SU-DHL-6 (cell line): Measurements from ENCODE around the gene SLC22A4.

Experiments used
- H2AFZ ChIP-seq: fragments of 200-600 bp; sonication (generic); 2 replicates; pipeline ENCODE4 v1.6.1; 2014; ENCODE audit warnings: low read depth, mild to moderate bottlenecking, moderate library complexity, mixed read lengths, antibody characterized with exemption, low read length; ENCODE audit not compliant: severe bottlenecking
- H3F3A ChIP-seq: fragments of 200-600 bp; shearing (Covaris generic); 2 replicates; pipeline ENCODE4 v1.6.0; 2016; ENCODE audit warnings: antibody characterized with exemption, mild to moderate bottlenecking; ENCODE audit not compliant: insufficient read depth
- H3K27ac ChIP-seq: fragments of 200-600 bp; sonication (generic); 2 replicates; pipeline ENCODE4 v1.5.1; 2016; ENCODE audit warnings: low read depth, mild to moderate bottlenecking, low read length, moderate library complexity, mixed read lengths
- H3K27me3 ChIP-seq: fragments of 200-600 bp; sonication (generic), shearing (Covaris generic); 2 replicates; pipeline ENCODE4 v1.6.0; 2014; ENCODE audit warnings: mild to moderate bottlenecking, low read length
- H3K36me3 ChIP-seq: fragments of 200-600 bp; sonication (generic); 2 replicates; pipeline ENCODE4 v1.6.1; 2014; ENCODE audit warnings: mild to moderate bottlenecking, low read length, mixed read lengths
- H3K4me2 ChIP-seq: fragments of 300-600, 200-600 bp; shearing (Covaris generic), sonication (generic); 2 replicates; pipeline ENCODE4 v1.6.0; 2014; ENCODE audit warnings: low read length, low read depth, mild to moderate bottlenecking; ENCODE audit not compliant: poor library complexity, severe bottlenecking
- H3K4me3 ChIP-seq: fragments of 200-600 bp; sonication (generic); 2 replicates; pipeline ENCODE4 v1.5.1; 2014; ENCODE audit warnings: antibody characterized with exemption, low read length, mild to moderate bottlenecking, mixed read lengths; ENCODE audit not compliant: insufficient read depth, poor library complexity, severe bottlenecking
- H3K79me2 ChIP-seq: fragments of 200-600 bp; sonication (generic); 2 replicates; pipeline ENCODE4 v1.6.1; 2014; ENCODE audit warnings: mild to moderate bottlenecking, low read length, moderate library complexity; ENCODE audit not compliant: insufficient read depth
- H3K9ac ChIP-seq: fragments of 200-600 bp; sonication (generic); 2 replicates; pipeline ENCODE4 v1.7.0; 2014; ENCODE audit warnings: mild to moderate bottlenecking, low read length
- H3K9me2 ChIP-seq: fragments of 200-600 bp; sonication (generic); replicated peaks from 2 replicates; pipeline ENCODE4 v1.6.1; 2014; ENCODE audit warnings: low read length; ENCODE audit not compliant: insufficient read depth
- H3K9me3 ChIP-seq: fragments of 200-600 bp; sonication (generic); 2 replicates; pipeline ENCODE4 v1.6.1; 2014; ENCODE audit warnings: low read length, mixed read lengths; ENCODE audit not compliant: insufficient read depth
- H4K20me1 ChIP-seq: fragments of 200-600 bp; sonication (generic); 2 replicates; pipeline ENCODE4 v1.6.1; 2014; ENCODE audit warnings: low read depth, mild to moderate bottlenecking, antibody characterized with exemption, low read length, moderate library complexity, mixed read lengths
- EZH2phosphoT487 ChIP-seq: fragments of 200-600 bp; sonication (generic), shearing (Covaris generic); conservative IDR thresholded peaks from 2 replicates; pipeline ENCODE4 v1.6.1; 2018; ENCODE audit warnings: mild to moderate bottlenecking, antibody characterized with exemption, low read length, moderate library complexity, mixed read lengths
- TF ChIP-seq, protein P1 (sequence below): fragments of 200-600 bp; sonication (generic); IDR thresholded peaks from one replicate; pipeline ENCODE4 v1.5.1; 2017; ENCODE audit warnings: antibody characterized with exemption, mild to moderate bottlenecking, low read length, moderate library complexity; ENCODE audit not compliant: insufficient read depth, poor library complexity, severe bottlenecking

SLC22A4 gene

DNA sequence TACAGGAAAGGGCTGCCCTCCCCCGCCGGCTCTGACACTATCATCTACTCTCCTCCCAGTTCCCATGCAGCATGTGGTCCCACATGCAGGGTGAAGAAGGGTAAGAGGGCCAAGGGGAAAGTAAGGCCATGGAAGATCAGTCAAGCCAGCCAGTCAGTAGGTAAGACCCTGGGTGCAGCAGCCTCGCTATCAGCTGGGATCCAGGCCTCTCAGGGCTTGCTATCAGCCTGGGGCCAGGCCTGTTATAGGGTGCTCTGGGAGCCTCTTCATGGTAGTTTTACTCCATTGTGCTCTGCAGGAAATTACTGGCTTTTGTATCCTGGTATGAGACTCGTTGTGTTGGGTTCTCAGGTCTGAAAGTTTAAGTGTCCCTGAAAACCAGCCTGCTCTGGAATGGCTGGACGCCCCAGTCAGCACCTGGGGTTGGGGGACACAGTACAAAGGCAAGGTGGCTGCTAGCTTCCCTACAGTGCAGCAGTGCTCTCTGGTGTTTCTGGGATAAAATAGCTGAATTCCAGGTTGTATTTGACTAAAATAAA lies 21.4 kb downstream of the SLC22A4 start:
- no peak overlapping the region for H3K9ac ChIP-seq
- TF ChIP-seq, protein P1, sequence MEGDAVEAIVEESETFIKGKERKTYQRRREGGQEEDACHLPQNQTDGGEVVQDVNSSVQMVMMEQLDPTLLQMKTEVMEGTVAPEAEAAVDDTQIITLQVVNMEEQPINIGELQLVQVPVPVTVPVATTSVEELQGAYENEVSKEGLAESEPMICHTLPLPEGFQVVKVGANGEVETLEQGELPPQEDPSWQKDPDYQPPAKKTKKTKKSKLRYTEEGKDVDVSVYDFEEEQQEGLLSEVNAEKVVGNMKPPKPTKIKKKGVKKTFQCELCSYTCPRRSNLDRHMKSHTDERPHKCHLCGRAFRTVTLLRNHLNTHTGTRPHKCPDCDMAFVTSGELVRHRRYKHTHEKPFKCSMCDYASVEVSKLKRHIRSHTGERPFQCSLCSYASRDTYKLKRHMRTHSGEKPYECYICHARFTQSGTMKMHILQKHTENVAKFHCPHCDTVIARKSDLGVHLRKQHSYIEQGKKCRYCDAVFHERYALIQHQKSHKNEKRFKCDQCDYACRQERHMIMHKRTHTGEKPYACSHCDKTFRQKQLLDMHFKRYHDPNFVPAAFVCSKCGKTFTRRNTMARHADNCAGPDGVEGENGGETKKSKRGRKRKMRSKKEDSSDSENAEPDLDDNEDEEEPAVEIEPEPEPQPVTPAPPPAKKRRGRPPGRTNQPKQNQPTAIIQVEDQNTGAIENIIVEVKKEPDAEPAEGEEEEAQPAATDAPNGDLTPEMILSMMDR = no peak
- H2AFZ ChIP-seq = no peak overlapping the region
- no peaks in the 10 kb centered on the region for H3K79me2 ChIP-seq
- no peaks in the 10 kb centered on the region for H3K27me3 ChIP-seq
- H3K4me2 ChIP-seq = no peak overlapping the region
- no peaks in the 10 kb centered on the region for H3K36me3 ChIP-seq
- no peaks in the 10 kb centered on the region for H3K9me3 ChIP-seq
- H4K20me1 ChIP-seq = no peaks in the 10 kb centered on the region
- no peaks in the 10 kb centered on the region for H3F3A ChIP-seq
- no peaks in the 10 kb centered on the region for H3K9me2 ChIP-seq
- no peak overlapping the region for H3K27ac ChIP-seq
- H3K4me3 ChIP-seq = no peak overlapping the region

DNA sequence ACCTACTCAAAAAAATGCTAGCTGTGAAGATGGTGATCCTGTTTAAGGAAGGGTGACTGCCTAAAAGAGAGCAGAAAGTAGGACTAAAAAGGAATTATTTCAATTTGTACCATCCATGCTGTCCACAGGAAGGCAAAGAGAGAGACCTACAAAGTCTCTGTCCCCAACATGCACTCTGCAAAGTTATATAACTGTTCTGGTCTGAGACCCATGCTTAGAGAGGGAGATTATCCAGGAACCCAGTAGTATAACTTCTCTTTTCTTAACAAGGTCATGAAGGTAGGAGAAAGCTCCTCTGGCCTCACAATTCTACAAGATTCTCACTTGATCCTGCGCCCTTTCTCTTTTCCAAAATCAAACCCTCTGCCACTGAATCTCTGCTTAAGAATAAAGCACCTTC lies 25.8 kb downstream of the SLC22A4 start:
- Histone ChIP-seq H3K27me3 (no peaks in the 10 kb centered on the region; the same call in 1 of the 2 replicates), H3K27ac (no peak overlapping the region), H3K9me2 (no peaks in the 10 kb centered on the region), H3K4me3 (no peak overlapping the region), H3K4me2 (no peak overlapping the region), H3K79me2 (no peaks in the 10 kb centered on the region), H2AFZ (no peak overlapping the region), H3K9ac (no peak overlapping the region), H4K20me1 (no peaks in the 10 kb centered on the region), H3K36me3 (no peaks in the 10 kb centered on the region), H3K9me3 (no peaks in the 10 kb centered on the region), H3F3A (no peaks in the 10 kb centered on the region)
- TF ChIP-seq, protein P1 = no peak
- no peak for TF ChIP-seq EZH2phosphoT487

DNA sequence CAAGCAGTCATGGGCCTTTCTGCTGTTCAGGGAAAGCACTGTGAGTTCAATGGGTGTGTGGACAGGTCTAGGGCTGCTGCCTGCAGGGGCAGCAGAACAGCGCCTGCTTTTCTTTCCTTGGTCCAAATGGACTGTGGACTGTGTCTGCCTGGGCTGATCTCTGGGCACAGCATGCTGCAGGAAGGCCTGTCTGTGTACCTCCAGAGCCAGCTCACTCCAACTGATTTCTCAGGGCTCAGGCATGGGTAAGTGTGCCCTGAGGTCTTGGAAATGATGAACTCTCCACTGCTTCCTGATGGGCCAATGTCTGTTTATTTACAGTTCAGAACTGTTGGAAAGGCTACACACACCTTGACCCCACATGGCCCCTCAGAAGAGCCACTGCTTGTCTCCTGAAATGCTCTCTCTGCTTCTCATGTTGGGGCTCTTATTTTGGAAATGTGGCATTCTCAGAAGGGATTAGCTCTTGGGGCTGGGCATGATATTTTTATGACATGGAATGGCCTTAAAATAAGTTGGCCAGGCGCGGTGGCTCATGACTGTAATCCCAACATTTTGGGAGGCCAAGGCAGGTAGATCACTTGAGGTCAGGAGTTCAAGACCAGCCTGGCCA lies 27.0 kb downstream of the SLC22A4 start:
- Histone ChIP-seq H3K9me3 (no peaks in the 10 kb centered on the region), H3K4me3 (no peak overlapping the region), H3K9ac (no peak overlapping the region), H3K36me3 (no peaks in the 10 kb centered on the region), H4K20me1 (no peaks in the 10 kb centered on the region), H3K4me2 (no peak overlapping the region), H3K9me2 (no peaks in the 10 kb centered on the region), H3K27ac (no peak overlapping the region), H2AFZ (no peak overlapping the region), H3K27me3 (no peaks in the 10 kb centered on the region; the same call in 1 of the 2 replicates), H3K79me2 (no peaks in the 10 kb centered on the region), H3F3A (no peaks in the 10 kb centered on the region)
- TF ChIP-seq, protein P1 = no peak
- no peak for TF ChIP-seq EZH2phosphoT487
